Measurements from ENCODE around the gene GOLGA8O. TPM values are rescaled to one million over a fixed set of nuclear protein-coding genes. Genes with fewer than 3 reads are reported as not detected.
A peak's percentile ranks its signal among the peaks of the same experiment; 100 is the strongest.
"Not testable (repeated sequence)": the region's sequence is repeated elsewhere in the genome, so short reads cannot be mapped to it uniquely, and the experiment has no call there.

Gene GOLGA8O
- total RNA-seq = 1 to 10 TPM; 5.0 to 7.2 TPM

- H3K9me3 Mint-ChIP-seq; H3K4me3 Mint-ChIP-seq; H3K4me1 Mint-ChIP-seq; H3K36me3 Mint-ChIP-seq (ENCODE audit: low read depth); CTCF ChIA-PET; POLR2A ChIA-PET; DNase-seq; H3K27ac Mint-ChIP-seq; H3K27me3 Mint-ChIP-seq: not testable (repeated sequence)
Measured at GRCh38 chr15:32455534-32455933, at the start of gene GOLGA8O. Gene GOLGA8O, minus strand, starts transcription at chr15:32455634. Its CDS starts 98 bp downstream, at chr15:32455536.

GRCh38 chr15:32504152-32504811 lies 48.8 kb upstream of the GOLGA8O start:
- H3K4me3 Mint-ChIP-seq; H3K27ac Mint-ChIP-seq; CTCF ChIA-PET; H3K36me3 Mint-ChIP-seq (ENCODE audit: low read depth); H3K4me1 Mint-ChIP-seq; H3K27me3 Mint-ChIP-seq; POLR2A ChIA-PET; H3K9me3 Mint-ChIP-seq; DNase-seq: not testable (repeated sequence)

GRCh38 chr15:32502946-32503345 lies 47.5 kb upstream of the GOLGA8O start:
- CTCF ChIA-PET; H3K4me3 Mint-ChIP-seq; H3K9me3 Mint-ChIP-seq; H3K27me3 Mint-ChIP-seq; POLR2A ChIA-PET; H3K4me1 Mint-ChIP-seq; DNase-seq; H3K36me3 Mint-ChIP-seq (ENCODE audit: low read depth); H3K27ac Mint-ChIP-seq: not testable (repeated sequence)

- H3K4me3 Mint-ChIP-seq; H3K36me3 Mint-ChIP-seq (ENCODE audit: low read depth); CTCF ChIA-PET; DNase-seq; H3K4me1 Mint-ChIP-seq; H3K27ac Mint-ChIP-seq; H3K9me3 Mint-ChIP-seq; H3K27me3 Mint-ChIP-seq; POLR2A ChIA-PET: not testable (repeated sequence)
Measured at GRCh38 chr15:32492768-32493167, 37.3 kb upstream of the GOLGA8O start.

- H3K27me3 Mint-ChIP-seq; H3K9me3 Mint-ChIP-seq; DNase-seq; H3K36me3 Mint-ChIP-seq (ENCODE audit: low read depth); H3K27ac Mint-ChIP-seq; CTCF ChIA-PET; POLR2A ChIA-PET; H3K4me1 Mint-ChIP-seq; H3K4me3 Mint-ChIP-seq: not testable (repeated sequence)
Measured at GRCh38 chr15:32486474-32486873, 31.0 kb upstream of the GOLGA8O start.

GRCh38 chr15:32483377-32483776 lies 27.9 kb upstream of the GOLGA8O start:
- H3K36me3 Mint-ChIP-seq (ENCODE audit: low read depth); CTCF ChIA-PET; H3K27ac Mint-ChIP-seq; H3K27me3 Mint-ChIP-seq; H3K4me3 Mint-ChIP-seq; DNase-seq; H3K4me1 Mint-ChIP-seq; POLR2A ChIA-PET; H3K9me3 Mint-ChIP-seq: not testable (repeated sequence)

GRCh38 chr15:32481683-32482082 lies 26.2 kb upstream of the GOLGA8O start:
- H3K9me3 Mint-ChIP-seq; DNase-seq; H3K36me3 Mint-ChIP-seq (ENCODE audit: low read depth); H3K27ac Mint-ChIP-seq; H3K4me3 Mint-ChIP-seq; CTCF ChIA-PET; H3K27me3 Mint-ChIP-seq; POLR2A ChIA-PET; H3K4me1 Mint-ChIP-seq: not testable (repeated sequence)

- H3K4me3 Mint-ChIP-seq; H3K4me1 Mint-ChIP-seq; H3K9me3 Mint-ChIP-seq; H3K27me3 Mint-ChIP-seq; POLR2A ChIA-PET; H3K36me3 Mint-ChIP-seq (ENCODE audit: low read depth); H3K27ac Mint-ChIP-seq; DNase-seq; CTCF ChIA-PET: not testable (repeated sequence)
Measured at GRCh38 chr15:32468076-32468475, 12.6 kb upstream of the GOLGA8O start.

GRCh38 chr15:32440445-32440977 lies 14.9 kb downstream of the GOLGA8O start:
- DNase-seq; H3K9me3 Mint-ChIP-seq; CTCF ChIA-PET; POLR2A ChIA-PET; H3K4me3 Mint-ChIP-seq; H3K27me3 Mint-ChIP-seq; H3K27ac Mint-ChIP-seq; H3K4me1 Mint-ChIP-seq; H3K36me3 Mint-ChIP-seq (ENCODE audit: low read depth): not testable (repeated sequence)

GRCh38 chr15:32434102-32434963 lies 21.1 kb downstream of the GOLGA8O start:
- H3K27ac Mint-ChIP-seq; H3K36me3 Mint-ChIP-seq (ENCODE audit: low read depth); CTCF ChIA-PET; POLR2A ChIA-PET; H3K9me3 Mint-ChIP-seq; DNase-seq; H3K4me1 Mint-ChIP-seq; H3K4me3 Mint-ChIP-seq; H3K27me3 Mint-ChIP-seq: not testable (repeated sequence)

GRCh38 chr15:32427635-32428034 lies 27.8 kb downstream of the GOLGA8O start:
- H3K9me3 Mint-ChIP-seq; H3K4me3 Mint-ChIP-seq; H3K27me3 Mint-ChIP-seq; H3K27ac Mint-ChIP-seq; H3K4me1 Mint-ChIP-seq; DNase-seq; POLR2A ChIA-PET; H3K36me3 Mint-ChIP-seq (ENCODE audit: low read depth); CTCF ChIA-PET: not testable (repeated sequence)

GRCh38 chr15:32426511-32426910 lies 28.9 kb downstream of the GOLGA8O start:
- POLR2A ChIA-PET = not testable (repeated sequence)

GRCh38 chr15:32407903-32408302 lies 47.5 kb downstream of the GOLGA8O start:
- H3K4me1 Mint-ChIP-seq; H3K36me3 Mint-ChIP-seq (ENCODE audit: low read depth); POLR2A ChIA-PET; H3K27me3 Mint-ChIP-seq; H3K27ac Mint-ChIP-seq; H3K9me3 Mint-ChIP-seq; H3K4me3 Mint-ChIP-seq; CTCF ChIA-PET: not testable (repeated sequence)
- peak; percentile 17 for DNase-seq

More at GRCh38 chr15:32426511-32426910, 28.9 kb downstream of the GOLGA8O start:
- CTCF ChIA-PET; H3K36me3 Mint-ChIP-seq (ENCODE audit: low read depth); H3K27ac Mint-ChIP-seq; DNase-seq; H3K4me1 Mint-ChIP-seq; H3K9me3 Mint-ChIP-seq; H3K27me3 Mint-ChIP-seq; H3K4me3 Mint-ChIP-seq: not testable (repeated sequence)

- H3K27me3 Mint-ChIP-seq; H3K4me1 Mint-ChIP-seq; H3K36me3 Mint-ChIP-seq (ENCODE audit: low read depth): not testable (repeated sequence)
Measured at GRCh38 chr15:32403192-32403591, 52.2 kb downstream of the GOLGA8O start, which contains the start of gene GOLGA8K. Gene GOLGA8K, minus strand, starts transcription at chr15:32403292. Its CDS starts 98 bp downstream, at chr15:32403194.

More at GRCh38 chr15:32403192-32403591, 52.2 kb downstream of the GOLGA8O start, which contains the start of gene GOLGA8K:
- H3K9me3 Mint-ChIP-seq, DNase-seq, POLR2A ChIA-PET, H3K4me3 Mint-ChIP-seq, H3K27ac Mint-ChIP-seq, CTCF ChIA-PET: not testable (repeated sequence)

All from activated CD4-positive, alpha-beta T cell treated with anti-CD3 and anti-CD28 coated beads, Interleukin-2, amount 10 ng/mL, durations not matched to agents 7 days and 5 days (primary cell).